IMR-90 (cell line): ENCODE results near the gene LIN7B. TPM values are rescaled to one million over a fixed set of nuclear protein-coding genes. Genes with fewer than 3 reads are reported as not detected.

Experiments used
- ATAC-seq: fragments of 200-7000 bp; cut with Tn5 transposase; 2 replicates; pipeline ENCODE4 v1.9.1; 2020; ENCODE audit warnings: low read depth, mild to moderate bottlenecking, moderate library complexity
- BruUV-seq: library from RNA; stranded (reverse); fragments of 400-500 nt; replicated peaks from 2 replicates; lab custom pipeline; 2021; lab: Mats Ljungman, UMichigan
- CTCF ChIA-PET: fragments of 300-600 bp; formaldehyde crosslinking; extraction: SDS; loops from one replicate; lab custom pipeline; 2021; ENCODE audit warnings: antibody characterized with exemption; lab: Yijun Ruan, JAX
- POLR2A ChIA-PET: fragments of 300-600 bp; sonication (Branson Sonifier 250); formaldehyde crosslinking; loops from one replicate; lab custom pipeline; 2022; ENCODE audit warnings: antibody characterized with exemption; ENCODE audit not compliant: unreplicated experiment; lab: Charles Lee
- DNase-seq: peaks from one replicate; pipeline ENCODE4 v3.0.0; 2013
- H2AFZ ChIP-seq: replicated peaks from 2 replicates; pipeline ENCODE3; 2013; ENCODE audit warnings: low read length, mild to moderate bottlenecking; ENCODE audit not compliant: poor library complexity
- H2AK5ac ChIP-seq: 2 replicates; pipeline ENCODE4 v1.6.1; 2013; ENCODE audit warnings: low read depth, low read length, inconsistent platforms
- H2AK9ac ChIP-seq: replicated peaks from 2 replicates; pipeline ENCODE3; 2013; ENCODE audit warnings: mild to moderate bottlenecking, low read depth, low read length, moderate library complexity; ENCODE audit not compliant: poor library complexity
- H2BK120ac ChIP-seq: 2 replicates; pipeline ENCODE4 v1.6.1; 2013; ENCODE audit warnings: low read depth, low read length, inconsistent platforms
- H2BK15ac ChIP-seq: 3 replicates; pipeline ENCODE4 v1.6.1; 2013; ENCODE audit warnings: low read depth, low read length, inconsistent platforms
- H2BK20ac ChIP-seq: 2 replicates; pipeline ENCODE4 v1.6.1; 2013; ENCODE audit warnings: low read depth, mild to moderate bottlenecking, inconsistent platforms, low read length, moderate library complexity
- H2BK5ac ChIP-seq: 2 replicates; pipeline ENCODE4 v1.6.1; 2013; ENCODE audit warnings: mild to moderate bottlenecking, low read depth, low read length, inconsistent platforms; ENCODE audit not compliant: poor library complexity, severe bottlenecking
- H3K14ac ChIP-seq: replicated peaks from 2 replicates; pipeline ENCODE4 v1.6.1; 2013; ENCODE audit warnings: low read depth, low read length, inconsistent platforms
- H3K18ac ChIP-seq: 2 replicates; pipeline ENCODE4 v1.6.1; 2013; ENCODE audit warnings: low read depth, low read length, control low read depth
- H3K23ac ChIP-seq: 2 replicates; pipeline ENCODE4 v1.6.1; 2013; ENCODE audit warnings: low read depth, low read length, inconsistent platforms
- H3K27ac ChIP-seq: 2 replicates; pipeline ENCODE4 v1.5.1; 2013; ENCODE audit warnings: mild to moderate bottlenecking, control low read depth, low read length; ENCODE audit not compliant: insufficient read depth
- H3K27me3 ChIP-seq: 2 replicates; pipeline ENCODE4 v1.6.1; 2013; ENCODE audit warnings: low read length; ENCODE audit not compliant: control insufficient read depth, insufficient read depth
- H3K36me3 ChIP-seq: 2 replicates; pipeline ENCODE4 v1.6.1; 2013; ENCODE audit warnings: low read length, mixed read lengths; ENCODE audit not compliant: control insufficient read depth, insufficient read depth
- H3K4ac ChIP-seq: 2 replicates; pipeline ENCODE4 v1.6.1; 2013; ENCODE audit warnings: low read depth, low read length, inconsistent platforms
- H3K4me1 ChIP-seq: 2 replicates; pipeline ENCODE4 v1.6.1; 2013; ENCODE audit warnings: low read length, mixed read lengths; ENCODE audit not compliant: control insufficient read depth, insufficient read depth
- H3K4me2 ChIP-seq: 2 replicates; pipeline ENCODE4 v1.6.1; 2013; ENCODE audit warnings: low read depth, mild to moderate bottlenecking, control low read depth, low read length, moderate library complexity
- H3K4me3 ChIP-seq: 2 replicates; pipeline ENCODE4 v1.5.1; 2013; ENCODE audit warnings: low read depth, mild to moderate bottlenecking, control low read depth, low read length, moderate library complexity; ENCODE audit not compliant: insufficient read depth
- H3K56ac ChIP-seq: 2 replicates; pipeline ENCODE4 v1.6.1; 2013; ENCODE audit warnings: low read length, inconsistent platforms; ENCODE audit not compliant: insufficient read depth; ENCODE audit errors: extremely low read depth
- H3K79me1 ChIP-seq, 2 experiments: 2 replicates each; pipeline ENCODE4 v1.6.1; 2013; ENCODE audit warnings: low read length in 2 of 2, inconsistent platforms in 1 of 2, low read depth in 1 of 2
- H3K9ac ChIP-seq: 2 replicates; pipeline ENCODE4 v1.6.1; 2013; ENCODE audit warnings: low read depth, low read length, control low read depth
- H3K9me1 ChIP-seq: 2 replicates; pipeline ENCODE4 v1.6.1; 2013; ENCODE audit warnings: low read length, inconsistent platforms; ENCODE audit not compliant: insufficient read depth
- H3K9me3 ChIP-seq: 2 replicates; pipeline ENCODE4 v1.6.1; 2013; ENCODE audit warnings: low read length; ENCODE audit not compliant: control insufficient read depth, insufficient read depth
- H4K20me1 ChIP-seq: 2 replicates; pipeline ENCODE4 v1.6.1; 2013; ENCODE audit warnings: low read length, inconsistent platforms; ENCODE audit not compliant: insufficient read depth
- H4K5ac ChIP-seq: 2 replicates; pipeline ENCODE4 v1.6.1; 2013; ENCODE audit warnings: mild to moderate bottlenecking, low read depth, low read length, control low read depth
- H4K8ac ChIP-seq, 2 experiments: 2 replicates each; pipeline ENCODE4 v1.6.1; 2013; ENCODE audit warnings: low read depth in 2 of 2, low read length in 2 of 2, control low read depth in 1 of 2, inconsistent platforms in 1 of 2
- H4K91ac ChIP-seq: 2 replicates; pipeline ENCODE4 v1.6.1; 2013; ENCODE audit warnings: low read depth, low read length, inconsistent platforms; ENCODE audit not compliant: insufficient read depth
- CEBPB ChIP-seq: IDR thresholded peaks from 2 replicates; pipeline ENCODE4 v1.6.1; 2012; ENCODE audit warnings: low read depth, low read length, improper control_type of control experiment
- CHD1 ChIP-seq: IDR thresholded peaks from 2 replicates; pipeline ENCODE4 v1.6.1; 2012; ENCODE audit warnings: low read depth, low read length, improper control_type of control experiment
- MXI1 ChIP-seq: IDR thresholded peaks from 2 replicates; pipeline ENCODE4 v1.6.1; 2012; ENCODE audit warnings: low read depth, mild to moderate bottlenecking, low read length, moderate library complexity, borderline replicate concordance
- RCOR1 ChIP-seq: IDR thresholded peaks from 2 replicates; pipeline ENCODE4 v1.6.1; 2012; ENCODE audit warnings: mild to moderate bottlenecking, low read length, improper control_type of control experiment; ENCODE audit not compliant: insufficient replicate concordance
- WGBS, 2 experiments: methylation state at CpG; one replicate each; pipeline versions ENCODE4 v1.1.5 to v1.1.7; 2013; ENCODE audit warnings: missing lambda C conversion rate in 2 of 2; ENCODE audit not compliant: insufficient read length in 1 of 2; ENCODE audit errors: extremely low coverage in 2 of 2; 5-methylcytosine and 5-hydroxymethylcytosine counted together
- dilution Hi-C: fragments of 300-500 bp; cut with HindIII; formaldehyde crosslinking; loops from one replicate; pipeline ENCODE4 v1.14.3; 2018; ENCODE audit warnings: low sequenced_read_pairs; ENCODE audit not compliant: unreplicated experiment
- in situ Hi-C: fragments of 300-500 bp; cut with MboI; formaldehyde crosslinking; loops from 3 replicates; pipeline ENCODE4 v1.14.3; 2019; ENCODE audit warnings: low sequenced_read_pairs, inconsistent platforms, mixed read lengths
- intact Hi-C: fragments of 100-400 bp; cut with micrococcal nuclease; formaldehyde crosslinking; loops from 2 replicates; pipeline ENCODE4 v1.10.0; 2022
- polyA plus RNA-seq, 3 experiments: library from polyadenylated mRNA; depleted of rRNA; stranded (reverse); fragments of >200 nt; gene quantifications; 2 replicates each; pipeline ENCODE4 v1.2.3, GENCODE V29; 2012; ENCODE audit warnings: low replicate concordance in 1 of 3
- total RNA-seq: library from RNA; depleted of rRNA; stranded (reverse); fragments of >200 nt; gene quantifications from 2 replicates; pipeline ENCODE4 v1.2.3, GENCODE V29; 2012
- TF ChIP-seq, protein P1 (sequence below): conservative IDR thresholded peaks from 2 replicates; pipeline ENCODE4 v1.5.1; 2012; ENCODE audit warnings: mild to moderate bottlenecking, low read depth, low read length, improper control_type of control experiment
- TF ChIP-seq, protein P2 (sequence below): fragments of 150-350 bp; IDR thresholded peaks from 2 replicates; pipeline ENCODE4 v1.6.1; 2017; ENCODE audit warnings: mild to moderate bottlenecking, antibody characterized with exemption, low read length, low read depth

Gene LIN7B
- total and polyA plus RNA-seq, 2 of the 4 experiments (the other 2 are of a cell fraction), result 3.8 to 8.0 TPM

DNA sequence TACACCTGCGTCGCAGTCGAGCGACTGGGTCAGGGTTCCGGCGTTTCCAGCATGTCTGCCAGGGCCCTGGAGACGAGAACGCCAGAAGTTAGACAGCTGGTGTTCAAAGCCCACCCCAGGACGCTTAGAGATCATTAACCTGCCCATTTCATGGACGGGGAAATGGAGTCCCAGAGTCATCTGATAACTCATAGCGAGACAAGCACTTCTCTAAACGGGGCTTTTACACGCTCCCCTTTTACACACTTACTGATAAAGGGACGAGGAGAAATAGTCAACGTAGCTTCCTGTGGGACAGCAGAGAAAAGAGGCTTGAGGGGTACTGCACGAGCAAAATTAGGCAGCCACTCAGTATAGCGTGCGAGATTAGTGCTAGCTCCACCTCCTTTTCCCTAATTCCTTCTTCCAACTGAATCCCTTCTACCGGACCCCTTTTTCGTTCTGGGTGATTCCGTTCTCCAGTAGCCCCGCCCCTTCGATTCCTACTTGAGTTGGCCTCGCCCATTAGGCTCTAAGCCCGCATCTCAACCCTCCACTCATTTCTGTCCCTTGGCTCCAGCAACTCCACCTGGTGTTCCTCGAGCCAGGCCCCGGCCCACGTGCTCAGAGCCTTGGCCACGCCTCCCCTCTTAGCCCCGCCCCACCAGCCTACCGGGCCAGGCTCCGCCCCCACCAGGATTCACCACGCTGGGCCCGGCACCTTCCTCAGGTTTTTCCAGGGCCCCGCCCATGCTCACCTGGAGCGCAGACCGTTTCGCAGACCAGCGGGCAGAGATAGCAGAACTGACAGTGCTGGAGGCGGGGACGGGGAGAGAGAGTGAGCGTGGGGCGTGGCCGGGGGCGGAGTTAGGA lies 37.3 kb downstream of the LIN7B start:
- Histone ChIP-seq H3K79me1 (0 out of 4 replicates have a peak, but pooled peaks cover 0 to 7% of the 10 kb centered on the region in 2 experiments), H2BK15ac (no peak overlapping the region), H4K91ac (no peak overlapping the region), H2BK120ac (no peak overlapping the region), H3K4me2 (peak overlapping the region; percentile 33; the same call in 1 of the 2 replicates), H3K9me1 (no peaks in the 10 kb centered on the region), H3K9ac (no peak overlapping the region), H3K14ac (no peak overlapping the region), H3K4me1 (peaks cover 4% of the 10 kb centered on the region; the same call in 1 of the 2 replicates), H4K8ac (no peak overlapping the region; a peak in 1 of 4 replicates), H3K23ac (no peak overlapping the region; the same call in 1 of the 2 replicates), H3K56ac (no peak overlapping the region), H4K5ac (no peak overlapping the region), H2AK5ac (no peak overlapping the region), H3K9me3 (no peaks in the 10 kb centered on the region), H2BK20ac (no peak overlapping the region), H3K36me3 (no peaks in the 10 kb centered on the region), H3K18ac (no peak overlapping the region), H2AK9ac (peak overlapping the region; percentile 23), H3K4ac (no peak overlapping the region; the same call in 1 of the 2 replicates), H3K4me3 (no peak overlapping the region), H2BK5ac (no peak overlapping the region), H4K20me1 (no peaks in the 10 kb centered on the region), H3K27me3 (peaks cover 8% of the 10 kb centered on the region; the same call in 1 of the 2 replicates), H2AFZ (peak overlapping the region; percentile 56), H3K27ac (no peak overlapping the region)
- CTCF ChIA-PET, result no interaction called here
- no TSS peak for BruUV-seq
- POLR2A ChIA-PET, result no interaction called here
- ATAC-seq (no peak), DNase-seq (peak; percentile 11)
- intact Hi-C loops, result no loop called here
- in situ Hi-C loops, result no loop called here
- TF ChIP-seq CEBPB (no peak), MXI1 (no peak), RCOR1 (peak; percentile 31), CHD1 (no peak)
- TF ChIP-seq, protein P1, sequence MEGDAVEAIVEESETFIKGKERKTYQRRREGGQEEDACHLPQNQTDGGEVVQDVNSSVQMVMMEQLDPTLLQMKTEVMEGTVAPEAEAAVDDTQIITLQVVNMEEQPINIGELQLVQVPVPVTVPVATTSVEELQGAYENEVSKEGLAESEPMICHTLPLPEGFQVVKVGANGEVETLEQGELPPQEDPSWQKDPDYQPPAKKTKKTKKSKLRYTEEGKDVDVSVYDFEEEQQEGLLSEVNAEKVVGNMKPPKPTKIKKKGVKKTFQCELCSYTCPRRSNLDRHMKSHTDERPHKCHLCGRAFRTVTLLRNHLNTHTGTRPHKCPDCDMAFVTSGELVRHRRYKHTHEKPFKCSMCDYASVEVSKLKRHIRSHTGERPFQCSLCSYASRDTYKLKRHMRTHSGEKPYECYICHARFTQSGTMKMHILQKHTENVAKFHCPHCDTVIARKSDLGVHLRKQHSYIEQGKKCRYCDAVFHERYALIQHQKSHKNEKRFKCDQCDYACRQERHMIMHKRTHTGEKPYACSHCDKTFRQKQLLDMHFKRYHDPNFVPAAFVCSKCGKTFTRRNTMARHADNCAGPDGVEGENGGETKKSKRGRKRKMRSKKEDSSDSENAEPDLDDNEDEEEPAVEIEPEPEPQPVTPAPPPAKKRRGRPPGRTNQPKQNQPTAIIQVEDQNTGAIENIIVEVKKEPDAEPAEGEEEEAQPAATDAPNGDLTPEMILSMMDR, result no peak
- TF ChIP-seq, protein P2, sequence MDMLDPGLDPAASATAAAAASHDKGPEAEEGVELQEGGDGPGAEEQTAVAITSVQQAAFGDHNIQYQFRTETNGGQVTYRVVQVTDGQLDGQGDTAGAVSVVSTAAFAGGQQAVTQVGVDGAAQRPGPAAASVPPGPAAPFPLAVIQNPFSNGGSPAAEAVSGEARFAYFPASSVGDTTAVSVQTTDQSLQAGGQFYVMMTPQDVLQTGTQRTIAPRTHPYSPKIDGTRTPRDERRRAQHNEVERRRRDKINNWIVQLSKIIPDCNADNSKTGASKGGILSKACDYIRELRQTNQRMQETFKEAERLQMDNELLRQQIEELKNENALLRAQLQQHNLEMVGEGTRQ, result peak; percentile 58
- 10% methylated on average over 26 of the region's 45 CpGs; no CpG with 5 or more reads in 1 of the 2 experiments for WGBS, 2 experiments
- dilution Hi-C loops, result no loop called here
